Left ventricle myocardium superior (tissue), 1 donor: ENCODE measurements around the gene FETUB. TPM values are rescaled to one million over a fixed set of nuclear protein-coding genes. Genes with fewer than 3 reads are reported as not detected.

Source experiments
- ATAC-seq: fragments of 200-7000 bp; cut with Tn5 transposase; one replicate; pipeline ENCODE4 v1.9.1; 2020; ENCODE audit warnings: mild to moderate bottlenecking, moderate library complexity
- DNase-seq: peaks from one replicate; pipeline ENCODE4 v3.0.0-alpha.2; 2020
- intact Hi-C: fragments of 100-400 bp; cut with micrococcal nuclease; formaldehyde crosslinking; loops from one replicate; pipeline ENCODE4 v1.11.0; 2022
- total RNA-seq: library from RNA; stranded (reverse); fragmentation: NEBNext Ultra II Directional; extraction: Animal tissue kit (Norgen Biotek cat#: 25700); gene quantifications from one replicate; pipeline ENCODE4 v1.2.1, GENCODE V29; 2021
- donor health status: DM: no; HTN: yes; CAD: no; lungs with severe emphysema.

FETUB gene
- total RNA-seq, 1 donor from 2014 or later, result not detected

GRCh38 chr3:186612721-186613636 is 27.2 kb upstream of the FETUB start, which contains the start of gene AHSG:
AHSG (plus strand) TSS chr3:186613060; CDS start chr3:186613142, 82 bp downstream.
- ATAC-seq (no peak), DNase-seq (no peak)
- intact Hi-C loops, result loop anchor here (10.0 kb wide), 1 partner anchor 212 kb away; no protein-coding TSS in a partner anchor

- DNase-seq, result no peak
- no peak for ATAC-seq
- intact Hi-C loops, result loop anchor here (10.0 kb wide), 1 partner anchor 211 kb away; no protein-coding TSS in a partner anchor
Observed at GRCh38 chr3:186613637-186614265, 26.4 kb upstream of the FETUB start.

- intact Hi-C loops, result loop anchor here (10.0 kb wide), 1 partner anchor 211 kb away; no protein-coding TSS in a partner anchor
- no peak for ATAC-seq
- no peak for DNase-seq
Observed at GRCh38 chr3:186614266-186614596, 26.0 kb upstream of the FETUB start.

- ATAC-seq (peak; percentile 77), DNase-seq (peak; percentile 75)
- intact Hi-C loops, result loop anchor here (5.0 to 10.0 kb wide), 2 partner anchors 137 to 210 kb away; no protein-coding TSS in a partner anchor
Observed at GRCh38 chr3:186614597-186615483, 25.4 kb upstream of the FETUB start.

GRCh38 chr3:186616299-186616617 is 23.9 kb upstream of the FETUB start:
- DNase-seq (no peak), ATAC-seq (no peak)
- intact Hi-C loops, result loop anchor here (5.0 to 10.0 kb wide), 2 partner anchors 136 to 209 kb away; no protein-coding TSS in a partner anchor

- intact Hi-C loops, result loop anchor here (5.0 to 10.0 kb wide), 2 partner anchors 135 to 208 kb away; no protein-coding TSS in a partner anchor
- DNase-seq (peak; percentile 87), ATAC-seq (peak; percentile 96)
Observed at GRCh38 chr3:186617036-186617946, 22.9 kb upstream of the FETUB start.

GRCh38 chr3:186618318-186618938 is 21.8 kb upstream of the FETUB start:
- no peak for ATAC-seq
- intact Hi-C loops, result loop anchor here (5.0 to 10.0 kb wide), 2 partner anchors 134 to 206 kb away; no protein-coding TSS in a partner anchor
- DNase-seq, result no peak

- ATAC-seq (no peak), DNase-seq (no peak)
- intact Hi-C loops, result loop anchor here (5.0 to 10.0 kb wide), 2 partner anchors 133 to 205 kb away; no protein-coding TSS in a partner anchor
Observed at GRCh38 chr3:186619787-186620212, 20.4 kb upstream of the FETUB start.

GRCh38 chr3:186620213-186621092 is 19.7 kb upstream of the FETUB start:
- ATAC-seq (no peak), DNase-seq (no peak)
- intact Hi-C loops, result no loop called here

GRCh38 chr3:186621894-186622650 is 18.1 kb upstream of the FETUB start:
- ATAC-seq (no peak), DNase-seq (no peak)
- intact Hi-C loops, result no loop called here

- intact Hi-C loops, result no loop called here
- DNase-seq (no peak), ATAC-seq (no peak)
Observed at GRCh38 chr3:186622651-186623310, 17.4 kb upstream of the FETUB start.

- no peak for ATAC-seq
- DNase-seq, result no peak
- intact Hi-C loops, result no loop called here
Observed at GRCh38 chr3:186624598-186624997, 15.6 kb upstream of the FETUB start.

- intact Hi-C loops, result no loop called here
- no peak for ATAC-seq
- no peak for DNase-seq
Observed at GRCh38 chr3:186625600-186626042, 14.6 kb upstream of the FETUB start.

- intact Hi-C loops, result no loop called here
- DNase-seq, result no peak
Observed at GRCh38 chr3:186626254-186626847, 13.8 kb upstream of the FETUB start.

GRCh38 chr3:186627852-186628414 is 12.3 kb upstream of the FETUB start:
- ATAC-seq (no peak), DNase-seq (no peak)
- intact Hi-C loops, result no loop called here

More at GRCh38 chr3:186626254-186626847, 13.8 kb upstream of the FETUB start:
- ATAC-seq, result no peak
